Thyroid gland (tissue), 4 donors: Measurements from ENCODE around the gene TXN.

Experiments
- POLR2A ChIP-seq, 2 donors: fragments of 450-650 bp; IDR thresholded peaks; one replicate each; pipeline ENCODE4 v1.6.1; 2017; ENCODE audit warnings: antibody characterized with exemption in 2 of 2, mild to moderate bottlenecking in 2 of 2, moderate library complexity in 1 of 2
- TF ChIP-seq, protein P1 (sequence below), 6 experiments: fragments of 200-600 bp in 3 of 6; fragments of 450-650 bp in 3 of 6; sonication (generic) in 3 of 6; IDR thresholded peaks; one replicate each; pipeline ENCODE4 v1.5.1; 2016 to 2019; ENCODE audit warnings: antibody characterized with exemption in 6 of 6, mild to moderate bottlenecking in 2 of 6, inconsistent platforms in 1 of 6, moderate library complexity in 1 of 6

DNA sequence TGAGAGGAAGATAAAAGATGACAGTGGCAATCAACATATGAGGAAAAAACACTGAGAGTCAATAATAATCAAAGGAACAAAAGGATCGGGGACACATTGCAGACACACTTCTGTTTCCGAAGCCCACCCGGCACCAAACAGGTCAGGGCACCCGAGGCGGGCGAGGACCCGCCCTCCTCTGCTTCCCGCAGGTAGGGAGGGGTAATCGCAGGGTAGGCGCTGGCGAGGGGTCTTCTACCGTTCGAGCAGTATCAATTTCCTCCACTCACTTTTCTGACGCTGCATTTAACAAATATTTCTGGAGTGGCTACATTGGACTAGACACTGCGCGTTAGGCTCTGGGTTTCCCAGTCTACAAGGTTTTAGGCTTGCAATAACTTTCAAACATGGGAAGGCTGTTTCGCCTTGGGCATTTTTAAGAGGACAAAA lies 1.3 kb downstream of the TXN start:
- TF ChIP-seq, protein P1, sequence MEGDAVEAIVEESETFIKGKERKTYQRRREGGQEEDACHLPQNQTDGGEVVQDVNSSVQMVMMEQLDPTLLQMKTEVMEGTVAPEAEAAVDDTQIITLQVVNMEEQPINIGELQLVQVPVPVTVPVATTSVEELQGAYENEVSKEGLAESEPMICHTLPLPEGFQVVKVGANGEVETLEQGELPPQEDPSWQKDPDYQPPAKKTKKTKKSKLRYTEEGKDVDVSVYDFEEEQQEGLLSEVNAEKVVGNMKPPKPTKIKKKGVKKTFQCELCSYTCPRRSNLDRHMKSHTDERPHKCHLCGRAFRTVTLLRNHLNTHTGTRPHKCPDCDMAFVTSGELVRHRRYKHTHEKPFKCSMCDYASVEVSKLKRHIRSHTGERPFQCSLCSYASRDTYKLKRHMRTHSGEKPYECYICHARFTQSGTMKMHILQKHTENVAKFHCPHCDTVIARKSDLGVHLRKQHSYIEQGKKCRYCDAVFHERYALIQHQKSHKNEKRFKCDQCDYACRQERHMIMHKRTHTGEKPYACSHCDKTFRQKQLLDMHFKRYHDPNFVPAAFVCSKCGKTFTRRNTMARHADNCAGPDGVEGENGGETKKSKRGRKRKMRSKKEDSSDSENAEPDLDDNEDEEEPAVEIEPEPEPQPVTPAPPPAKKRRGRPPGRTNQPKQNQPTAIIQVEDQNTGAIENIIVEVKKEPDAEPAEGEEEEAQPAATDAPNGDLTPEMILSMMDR (IDR thresholded peaks at IDR 0.05): no peak
- no peak for TF ChIP-seq POLR2A (IDR thresholded peaks at IDR 0.05)
